Nephron progenitor cell (in vitro differentiated cells): ENCODE data around the gene PI4K2A.
"Not testable (repeated sequence)": the region's sequence is repeated elsewhere in the genome, so short reads cannot be mapped to it uniquely, and the experiment has no call there.

ENCODE experiments used
- DNase-seq: peaks from one replicate; pipeline ENCODE4 v3.0.0; 2021
- H3K27ac Mint-ChIP-seq: 2 replicates; pipeline ENCODE4 v1.8.0; 2021; ENCODE audit warnings: mild to moderate bottlenecking, moderate library complexity, mixed read lengths
- H3K27me3 Mint-ChIP-seq: 2 replicates; pipeline ENCODE4 v1.8.0; 2021; ENCODE audit warnings: mild to moderate bottlenecking, low read depth, mixed read lengths; ENCODE audit not compliant: poor library complexity
- H3K36me3 Mint-ChIP-seq: 2 replicates; pipeline ENCODE4 v1.8.0; 2021; ENCODE audit warnings: low read depth, mixed read lengths
- H3K4me1 Mint-ChIP-seq: 2 replicates; pipeline ENCODE4 v1.8.0; 2021; ENCODE audit warnings: mixed read lengths
- H3K4me3 Mint-ChIP-seq: 2 replicates; pipeline ENCODE4 v1.8.0; 2021; ENCODE audit warnings: mild to moderate bottlenecking, moderate library complexity, mixed read lengths
- H3K9me3 Mint-ChIP-seq: 2 replicates; pipeline ENCODE4 v1.8.0; 2021; ENCODE audit warnings: mild to moderate bottlenecking, moderate library complexity, mixed read lengths
- TF ChIP-seq, protein P1 (sequence below): fragments of 200-600 bp; sonication (generic); IDR thresholded peaks from 2 replicates; pipeline ENCODE4 v1.5.0; 2021; ENCODE audit warnings: antibody characterized with exemption

Gene PI4K2A

DNA sequence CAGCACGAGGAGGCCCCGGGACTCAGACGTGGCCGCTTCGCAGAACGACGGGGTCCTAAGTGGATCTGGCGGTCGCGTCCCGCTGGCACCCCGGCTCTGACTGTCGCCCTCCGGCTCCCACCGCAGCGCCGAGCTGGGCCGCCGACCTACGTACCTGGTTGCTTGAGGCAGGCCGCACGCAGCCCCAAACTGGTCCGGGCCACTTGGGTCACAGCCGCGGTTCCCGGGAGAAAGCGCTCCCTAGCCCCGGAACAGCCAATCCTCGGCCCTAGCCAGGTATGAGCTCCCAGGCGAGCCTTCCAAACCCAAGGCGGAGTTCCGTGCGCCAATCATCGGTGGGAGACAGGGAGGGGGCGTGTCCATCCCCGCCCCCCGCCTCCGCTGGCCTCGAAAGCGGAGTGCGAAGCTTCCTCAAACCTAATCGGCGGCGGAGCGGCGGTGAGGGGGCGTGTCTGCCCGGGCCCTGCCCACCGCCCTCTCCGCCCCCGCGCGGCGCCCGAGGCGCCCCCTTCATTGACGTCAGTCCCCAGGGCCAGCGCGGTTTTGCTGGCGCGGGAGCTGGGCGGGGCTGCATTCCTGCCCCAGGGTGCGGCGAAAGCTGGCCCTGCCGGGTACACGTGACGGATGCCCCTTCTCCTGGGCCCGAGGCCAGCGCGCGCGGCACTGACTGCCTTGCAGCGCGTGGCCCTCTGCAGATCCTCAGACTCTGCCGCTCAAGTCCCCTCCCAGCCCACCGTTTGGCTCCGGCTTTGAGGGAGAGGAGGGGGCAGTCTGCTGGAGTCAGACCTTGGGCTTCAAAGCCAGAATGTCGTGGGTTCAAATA is 46.7 kb downstream of the PI4K2A start, which contains the start of gene AVPI1:
Gene AVPI1, minus strand, starts transcription at position 280 of the 823 bp plus-strand sequence. CDS start 7,336 bp downstream, outside the sequence.
- TF ChIP-seq, protein P1, sequence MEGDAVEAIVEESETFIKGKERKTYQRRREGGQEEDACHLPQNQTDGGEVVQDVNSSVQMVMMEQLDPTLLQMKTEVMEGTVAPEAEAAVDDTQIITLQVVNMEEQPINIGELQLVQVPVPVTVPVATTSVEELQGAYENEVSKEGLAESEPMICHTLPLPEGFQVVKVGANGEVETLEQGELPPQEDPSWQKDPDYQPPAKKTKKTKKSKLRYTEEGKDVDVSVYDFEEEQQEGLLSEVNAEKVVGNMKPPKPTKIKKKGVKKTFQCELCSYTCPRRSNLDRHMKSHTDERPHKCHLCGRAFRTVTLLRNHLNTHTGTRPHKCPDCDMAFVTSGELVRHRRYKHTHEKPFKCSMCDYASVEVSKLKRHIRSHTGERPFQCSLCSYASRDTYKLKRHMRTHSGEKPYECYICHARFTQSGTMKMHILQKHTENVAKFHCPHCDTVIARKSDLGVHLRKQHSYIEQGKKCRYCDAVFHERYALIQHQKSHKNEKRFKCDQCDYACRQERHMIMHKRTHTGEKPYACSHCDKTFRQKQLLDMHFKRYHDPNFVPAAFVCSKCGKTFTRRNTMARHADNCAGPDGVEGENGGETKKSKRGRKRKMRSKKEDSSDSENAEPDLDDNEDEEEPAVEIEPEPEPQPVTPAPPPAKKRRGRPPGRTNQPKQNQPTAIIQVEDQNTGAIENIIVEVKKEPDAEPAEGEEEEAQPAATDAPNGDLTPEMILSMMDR: no peak
- H3K4me3 Mint-ChIP-seq: peak within 1 kb of the TSS; percentile 86
- DNase-seq: peak; percentile 98
- no peaks in the 10 kb centered on the region for H3K9me3 Mint-ChIP-seq
- no peaks in the 10 kb centered on the region for H3K36me3 Mint-ChIP-seq
- peaks cover 41% of the 10 kb centered on the region for H3K4me1 Mint-ChIP-seq
- H3K27ac Mint-ChIP-seq: peak within 1 kb of the TSS; percentile 33
- H3K27me3 Mint-ChIP-seq: peaks cover 10% of the 10 kb centered on the region

DNA sequence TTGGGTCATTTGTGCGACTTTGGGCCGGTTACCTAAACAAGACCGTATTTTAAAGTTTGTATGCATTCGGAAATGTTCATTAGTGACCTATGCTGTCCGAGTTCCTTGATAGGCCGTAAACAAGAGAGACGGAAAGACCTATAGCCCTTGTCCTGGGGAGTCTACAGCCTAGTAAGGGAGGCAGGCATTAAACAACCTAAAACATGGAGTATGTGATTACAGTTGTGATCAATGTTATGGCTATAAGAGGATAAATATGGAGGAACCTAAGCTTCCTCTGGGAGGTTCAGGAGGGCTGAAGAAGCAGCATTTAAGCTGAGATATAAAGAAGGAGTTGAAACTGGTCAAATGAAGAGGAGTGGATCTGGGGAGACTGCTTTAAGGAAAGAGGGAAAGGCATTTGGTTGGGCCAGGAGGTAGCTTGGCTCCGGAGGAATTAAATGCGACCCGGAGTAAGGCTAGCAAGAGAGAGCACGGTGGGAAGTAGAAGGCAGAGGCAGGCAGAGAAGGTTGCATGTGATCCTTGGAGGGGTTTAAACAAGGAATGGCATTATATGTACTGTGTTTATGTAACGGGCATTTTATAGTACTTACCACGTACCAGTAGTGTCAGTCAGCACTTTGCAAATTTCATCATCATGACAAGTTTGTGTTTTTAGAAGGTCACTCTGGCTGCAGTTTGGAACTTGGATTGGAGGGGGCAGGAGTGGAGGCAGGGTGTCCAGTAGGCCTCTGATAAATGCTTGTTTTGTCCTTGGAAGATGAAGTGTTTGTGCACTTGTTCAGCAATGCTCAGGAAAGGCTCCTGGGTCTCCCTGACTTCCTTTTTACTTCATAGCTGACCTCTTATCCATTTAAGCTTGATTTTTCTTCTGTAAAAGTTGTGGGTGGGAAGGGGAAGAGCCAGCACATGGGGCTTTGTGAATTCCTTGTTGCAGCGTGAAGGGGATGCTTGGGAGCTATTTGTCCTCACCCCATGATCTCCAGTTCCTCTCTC is 47.6 kb downstream of the PI4K2A start:
- TF ChIP-seq, protein P1: no peak
- Mint-ChIP-seq H3K36me3 (no peaks in the 10 kb centered on the region), H3K27me3 (peaks cover 13% of the 10 kb centered on the region), H3K4me3 (peak overlapping the region; percentile 78), H3K27ac (peak overlapping the region; percentile 33), H3K4me1 (peaks cover 35% of the 10 kb centered on the region), H3K9me3 (peaks cover 5% of the 10 kb centered on the region)
- no peak for DNase-seq

DNA sequence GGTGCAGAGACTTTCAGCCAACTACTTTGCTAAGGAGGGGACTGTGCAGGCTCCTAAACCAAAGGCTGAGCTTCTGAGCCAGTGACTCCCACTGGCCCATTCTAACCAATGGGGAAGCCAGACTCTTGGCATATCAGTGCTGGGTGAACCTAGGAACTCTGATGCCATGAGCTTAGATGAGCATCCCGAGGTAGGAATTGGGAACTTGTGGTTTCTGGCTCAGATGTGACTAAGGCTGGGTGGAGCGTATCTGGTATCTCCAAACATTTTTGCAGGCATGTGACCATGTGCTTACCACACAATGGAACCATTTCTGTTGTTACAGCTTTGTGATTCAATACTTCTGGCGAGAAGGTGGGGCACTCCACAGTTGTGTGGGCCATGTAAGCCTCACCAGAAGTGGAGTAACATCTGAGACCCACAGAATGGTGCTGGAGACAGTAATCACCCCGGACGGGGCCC is 49.1 kb downstream of the PI4K2A start:
- H3K4me1 Mint-ChIP-seq: peaks cover 20% of the 10 kb centered on the region
- H3K36me3 Mint-ChIP-seq: no peaks in the 10 kb centered on the region
- no peak for DNase-seq

DNA sequence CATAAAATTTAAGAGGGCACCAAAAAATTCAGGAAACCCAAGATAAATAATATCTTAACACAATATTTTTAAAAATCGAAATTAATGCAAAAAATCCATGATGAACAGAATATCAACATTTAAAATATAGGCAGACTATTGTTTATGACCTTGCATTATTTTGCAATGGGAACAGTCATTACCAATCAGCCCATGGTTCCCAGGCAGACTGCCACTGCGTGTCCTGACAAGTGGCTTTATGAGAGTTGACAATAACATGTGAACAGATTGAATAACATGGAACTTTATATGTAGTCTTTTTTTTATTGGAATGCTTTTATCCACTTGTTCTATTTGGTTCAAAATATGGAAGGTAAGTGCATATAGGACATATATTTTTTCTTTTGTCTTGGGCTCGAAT is 49.7 kb downstream of the PI4K2A start:
- peaks cover 14% of the 10 kb centered on the region for H3K9me3 Mint-ChIP-seq
- TF ChIP-seq, protein P1: no peak
- no peak overlapping the region for H3K27ac Mint-ChIP-seq
- peaks cover 13% of the 10 kb centered on the region for H3K27me3 Mint-ChIP-seq
- no peak for DNase-seq
- H3K36me3 Mint-ChIP-seq: no peaks in the 10 kb centered on the region
- H3K4me3 Mint-ChIP-seq: no peak overlapping the region
- peaks cover 15% of the 10 kb centered on the region for H3K4me1 Mint-ChIP-seq

More for the DNA sequence above, 49.1 kb downstream of the PI4K2A start:
- Mint-ChIP-seq H3K27me3 (peaks cover 14% of the 10 kb centered on the region), H3K4me3 (no peak overlapping the region), H3K9me3 (peaks cover 14% of the 10 kb centered on the region), H3K27ac (no peak overlapping the region)
- TF ChIP-seq, protein P1: no peak

DNA sequence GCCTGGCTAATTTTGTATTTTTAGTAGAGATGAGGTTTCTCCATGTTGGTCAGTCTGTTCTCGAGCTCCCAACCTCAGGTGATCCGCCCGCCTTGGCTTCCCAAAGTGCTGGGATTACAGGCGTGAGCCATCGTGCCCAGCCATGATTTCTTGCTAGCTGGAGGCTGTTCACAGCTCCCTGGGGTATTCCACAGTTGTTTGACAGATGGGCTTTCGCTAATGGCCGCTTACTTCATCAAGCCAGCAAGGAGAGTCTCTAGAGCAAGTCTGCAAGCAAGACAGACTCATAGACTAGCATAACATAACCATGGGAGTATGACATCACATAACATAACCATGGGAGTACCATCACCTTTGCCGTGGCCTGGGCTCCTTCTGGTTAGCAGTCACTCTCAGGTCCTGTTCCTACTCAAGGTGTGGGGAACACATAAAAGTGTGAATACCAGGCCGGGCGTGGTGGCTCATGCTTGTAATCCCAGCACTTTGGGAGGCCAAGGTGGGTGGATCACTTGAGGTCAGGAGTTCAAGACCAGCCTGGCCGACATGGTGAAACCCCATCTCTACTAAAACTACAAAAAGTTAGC is 57.7 kb downstream of the PI4K2A start:
- H3K27me3 Mint-ChIP-seq: peaks cover 23% of the 10 kb centered on the region
- H3K9me3 Mint-ChIP-seq, H3K4me3 Mint-ChIP-seq, DNase-seq, H3K36me3 Mint-ChIP-seq: not testable (repeated sequence)
- H3K27ac Mint-ChIP-seq: peak overlapping the region; percentile 81
- peaks cover 18% of the 10 kb centered on the region for H3K4me1 Mint-ChIP-seq
